GM08714 (cell line): ENCODE data around the gene THRB.

ENCODE experiments used
- H3K4me3 ChIP-seq: fragments of 200-500 bp; sonication (Bioruptor generic); 2 replicates; pipeline ENCODE4 v1.5.1; 2014; ENCODE audit warnings: mild to moderate bottlenecking, low read length, inconsistent platforms
- ZNF274 ChIP-seq: IDR thresholded peaks from 2 replicates; pipeline ENCODE4 v1.6.1; 2012; ENCODE audit warnings: mild to moderate bottlenecking, low read depth, low read length

THRB gene

GRCh38 chr3:24294150-24294549 lies 200.5 kb downstream of the THRB start:
- no peak for TF ChIP-seq ZNF274

GRCh38 chr3:24291646-24292045 lies 203.0 kb downstream of the THRB start:
- no peak for TF ChIP-seq ZNF274
- no peak overlapping the region for H3K4me3 ChIP-seq

More at GRCh38 chr3:24294150-24294549, 200.5 kb downstream of the THRB start:
- H3K4me3 ChIP-seq: no peak overlapping the region

GRCh38 chr3:24290596-24290995 lies 204.1 kb downstream of the THRB start:
- TF ChIP-seq ZNF274: no peak
- H3K4me3 ChIP-seq: no peak overlapping the region

- no peak overlapping the region for H3K4me3 ChIP-seq
- TF ChIP-seq ZNF274: no peak
These were observed 206.0 kb downstream of the THRB start for GRCh38 chr3:24288496-24289236.

- no peak for TF ChIP-seq ZNF274
- H3K4me3 ChIP-seq: no peak overlapping the region
These were observed 206.7 kb downstream of the THRB start for GRCh38 chr3:24287755-24288450.

GRCh38 chr3:24286405-24286804 lies 208.2 kb downstream of the THRB start:
- no peak overlapping the region for H3K4me3 ChIP-seq
- no peak for TF ChIP-seq ZNF274

- TF ChIP-seq ZNF274: no peak
- no peak overlapping the region for H3K4me3 ChIP-seq
These were observed 216.1 kb downstream of the THRB start for GRCh38 chr3:24278543-24278942.

- no peak for TF ChIP-seq ZNF274
- no peak overlapping the region for H3K4me3 ChIP-seq
These were observed 221.2 kb downstream of the THRB start for GRCh38 chr3:24273491-24273890.

- no peak overlapping the region for H3K4me3 ChIP-seq
- TF ChIP-seq ZNF274: no peak
These were observed 221.8 kb downstream of the THRB start for GRCh38 chr3:24272875-24273274.

- no peak overlapping the region for H3K4me3 ChIP-seq
- TF ChIP-seq ZNF274: no peak
These were observed 222.2 kb downstream of the THRB start for GRCh38 chr3:24272408-24272807.

- TF ChIP-seq ZNF274: no peak
These were observed 223.4 kb downstream of the THRB start for GRCh38 chr3:24271228-24271627.

GRCh38 chr3:24270744-24271143 lies 223.9 kb downstream of the THRB start:
- TF ChIP-seq ZNF274: no peak
- H3K4me3 ChIP-seq: no peak overlapping the region

More at GRCh38 chr3:24271228-24271627, 223.4 kb downstream of the THRB start:
- no peak overlapping the region for H3K4me3 ChIP-seq

GRCh38 chr3:24270204-24270691 lies 224.4 kb downstream of the THRB start:
- H3K4me3 ChIP-seq: no peak overlapping the region
- no peak for TF ChIP-seq ZNF274

GRCh38 chr3:24264748-24265158 lies 229.9 kb downstream of the THRB start:
- no peak for TF ChIP-seq ZNF274

GRCh38 chr3:24264011-24264410 lies 230.6 kb downstream of the THRB start:
- TF ChIP-seq ZNF274: no peak
- no peak overlapping the region for H3K4me3 ChIP-seq

More at GRCh38 chr3:24264748-24265158, 229.9 kb downstream of the THRB start:
- no peak overlapping the region for H3K4me3 ChIP-seq

GRCh38 chr3:24263069-24263668 lies 231.5 kb downstream of the THRB start:
- no peak for TF ChIP-seq ZNF274
- no peak overlapping the region for H3K4me3 ChIP-seq
